D721Med (cell line): ENCODE measurements around the gene IL1R1.

Experiments used
- DNase-seq: peaks from one replicate; pipeline ENCODE4 v3.0.0; 2011; ENCODE audit warnings: low spot score; ENCODE audit not compliant: insufficient read length
- FAIRE-seq: peaks from 2 replicates; lab custom pipeline; 2011; peaks lifted over from hg19 to GRCh38; lab: Jason Lieb, UNC
- CTCF ChIP-seq: IDR thresholded peaks from 2 replicates; pipeline ENCODE4 v1.5.1; 2012; ENCODE audit warnings: mild to moderate bottlenecking, control low read depth; ENCODE audit not compliant: insufficient read depth; ENCODE audit errors: missing control alignments

Gene IL1R1

GRCh38 chr2:102191501-102191900 lies 49.0 kb downstream of the IL1R1 start:
- no peak for DNase-seq
- no peak for TF ChIP-seq CTCF
- no peak for FAIRE-seq

DNA sequence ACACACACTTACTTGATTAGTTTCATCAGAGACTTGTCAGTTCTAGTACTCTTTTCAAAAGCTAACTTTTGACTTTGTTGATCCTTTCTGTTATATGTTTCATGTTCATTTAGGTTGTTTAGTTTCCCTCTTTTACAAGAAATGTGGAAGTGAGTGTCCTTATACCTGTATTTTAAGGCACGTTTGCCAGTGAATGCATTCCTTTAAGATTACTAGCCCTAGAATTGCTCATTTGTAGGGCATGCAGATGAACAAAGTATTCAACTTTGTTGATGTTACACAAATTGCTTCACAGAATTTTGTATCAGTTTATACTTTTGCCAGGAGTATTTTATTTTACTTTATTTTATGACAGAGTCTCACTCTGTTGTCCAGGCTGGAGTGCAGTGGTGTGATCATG lies 50.5 kb downstream of the IL1R1 start:
- DNase-seq (no peak), FAIRE-seq (no peak)
- TF ChIP-seq CTCF = no peak

DNA sequence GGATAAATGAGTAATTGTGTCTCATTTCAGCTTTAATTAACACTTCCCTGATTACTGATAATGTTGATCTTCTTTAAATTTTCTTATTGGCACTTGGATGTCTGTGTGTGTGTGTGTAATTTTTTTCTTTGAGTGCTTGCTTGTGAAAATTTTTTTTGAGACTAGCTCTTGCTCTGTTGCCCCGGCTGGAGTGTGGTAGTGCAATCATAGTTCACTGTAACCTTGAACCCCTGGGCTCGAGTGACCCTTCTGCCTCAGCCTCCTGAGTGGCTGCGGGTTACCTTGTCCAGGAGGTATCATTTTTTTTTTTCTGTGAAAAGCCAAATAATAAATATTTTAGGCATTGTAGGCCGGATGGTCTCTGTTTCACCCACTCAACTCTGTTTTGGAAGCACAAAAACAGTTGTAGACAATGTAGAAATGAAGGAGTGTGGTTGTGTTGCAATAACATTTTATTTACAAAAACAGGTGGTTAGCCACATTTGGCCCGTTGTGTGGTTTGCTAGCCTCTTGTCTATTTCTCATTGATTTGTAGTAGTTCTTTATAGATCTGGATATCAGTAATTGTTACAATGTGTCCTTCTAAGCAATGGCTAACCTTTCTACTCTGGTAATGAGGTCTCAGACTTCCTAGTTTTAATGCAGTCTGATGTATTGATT lies 52.2 kb downstream of the IL1R1 start:
- DNase-seq (no peak), FAIRE-seq (no peak)
- TF ChIP-seq CTCF = no peak

DNA sequence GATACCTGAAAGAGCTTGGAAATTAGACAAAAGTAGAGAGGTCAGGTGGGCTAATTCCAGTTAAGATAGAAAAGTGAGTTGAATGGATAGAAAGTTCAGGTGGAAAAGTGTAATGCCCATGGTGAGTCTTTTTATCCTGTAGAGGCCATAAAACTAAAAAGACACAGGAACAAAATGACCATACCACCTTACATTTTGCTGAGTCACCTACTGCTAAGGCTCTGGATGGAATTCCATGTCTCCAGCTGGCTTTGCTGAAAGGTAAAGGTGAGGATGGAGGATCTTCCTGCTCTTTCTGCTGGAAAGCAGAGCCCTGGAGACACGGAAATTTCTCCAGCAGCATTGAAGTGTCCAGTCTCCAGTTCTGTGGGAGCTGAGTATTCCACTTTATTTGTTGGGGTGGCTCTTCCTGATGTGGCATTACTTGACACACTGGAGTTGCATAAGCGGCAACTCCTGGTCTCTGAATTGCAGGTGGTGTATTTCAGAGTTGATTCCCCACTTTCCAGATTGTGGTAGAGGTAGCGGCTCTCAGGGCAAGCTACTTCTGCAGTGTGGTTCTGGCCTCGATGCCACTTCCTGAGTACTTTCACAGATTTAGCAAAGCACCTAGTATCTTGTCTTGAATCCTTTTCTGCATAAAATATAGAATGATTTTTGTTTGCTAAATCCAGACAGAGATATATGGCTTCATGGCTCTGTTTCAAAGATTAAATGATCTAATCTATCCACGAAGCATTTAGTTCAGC lies 55.0 kb downstream of the IL1R1 start:
- FAIRE-seq (no peak), DNase-seq (no peak)
- no peak for TF ChIP-seq CTCF

DNA sequence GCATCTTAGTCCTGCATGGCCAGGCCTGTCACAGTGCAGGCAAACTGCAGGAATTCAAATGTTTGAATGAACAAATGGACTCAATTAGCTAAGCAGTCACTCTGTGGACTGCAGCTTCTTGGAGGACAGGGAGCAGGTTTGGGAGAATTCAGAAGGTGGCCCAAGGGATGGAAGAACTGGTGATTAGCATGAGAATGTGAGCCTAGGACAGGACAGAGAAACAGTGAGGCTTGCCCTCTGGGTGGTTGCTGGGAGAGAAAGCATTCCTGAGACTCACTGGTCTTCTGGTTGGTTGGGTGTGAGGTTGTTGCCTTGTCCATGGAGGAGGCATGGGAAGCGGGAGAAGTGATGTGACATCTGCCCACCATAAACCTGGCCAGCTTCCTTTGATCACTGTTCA lies 58.0 kb downstream of the IL1R1 start:
- no peak for TF ChIP-seq CTCF
- FAIRE-seq (no peak), DNase-seq (no peak)

DNA sequence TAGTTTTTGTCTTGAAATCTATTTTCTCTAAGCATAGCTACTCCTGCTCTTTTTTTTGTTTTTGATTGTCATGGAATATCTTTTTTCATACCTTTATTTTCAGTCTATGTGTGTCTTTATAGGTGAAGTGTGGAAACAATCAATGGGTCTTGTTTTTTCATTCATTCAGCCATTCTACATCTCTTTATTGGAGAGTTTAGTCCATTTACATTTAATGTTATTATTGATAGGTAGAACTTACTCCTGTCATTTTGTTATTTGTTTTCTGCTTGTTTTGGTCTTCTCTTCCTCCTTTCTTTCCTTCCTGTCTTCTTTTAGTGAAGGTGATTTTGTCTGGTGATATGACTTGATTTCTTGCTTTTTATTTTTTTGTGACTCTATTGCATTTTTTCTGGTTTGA lies 62.1 kb downstream of the IL1R1 start:
- TF ChIP-seq CTCF = no peak
- FAIRE-seq = no peak
- DNase-seq = no peak
